Gastrocnemius medialis (tissue), 4 donors: ENCODE data around the gene SCTR. TPM values are rescaled to one million over a fixed set of nuclear protein-coding genes. Genes with fewer than 3 reads are reported as not detected.

Source experiments
- ATAC-seq, 2 donors: fragments of 150-250 bp; one replicate each; pipeline ENCODE4 v1.9.1; 2016
- DNase-seq, 2 donors: peaks; one replicate each; pipeline ENCODE4 v3.0.0-alpha.2; 2019
- H3K27ac ChIP-seq, 4 donors: fragments of 200-600 bp; sonication (generic); 1 replicate in 1 of 4; 2 replicates in 3 of 4; pipeline ENCODE4 v1.5.1; 2016 to 2018; ENCODE audit warnings: mild to moderate bottlenecking in 2 of 4, moderate library complexity in 1 of 4
- H3K27me3 ChIP-seq, 3 donors: fragments of 200-600 bp; sonication (generic) in 2 of 3; 1 replicate in 1 of 3; 2 replicates in 2 of 3; pipeline versions ENCODE4 v1.5.1 to v1.6.0; 2016 to 2019; ENCODE audit warnings: mild to moderate bottlenecking in 1 of 3, moderate library complexity in 1 of 3
- H3K36me3 ChIP-seq, 2 donors: fragments of 200-600 bp; sonication (generic) in 1 of 2; one replicate each; pipeline ENCODE4 v1.5.1; 2017 to 2018
- H3K4me1 ChIP-seq, 2 donors: fragments of 200-600 bp; sonication (generic) in 1 of 2; one replicate each; pipeline ENCODE4 v1.5.1; 2016 to 2017; ENCODE audit warnings: mild to moderate bottlenecking in 2 of 2
- H3K4me3 ChIP-seq, 4 donors: fragments of 200-600 bp; sonication (generic) in 3 of 4; 1 replicate in 1 of 4; 2 replicates in 3 of 4; pipeline ENCODE4 v1.5.1; 2016 to 2019; ENCODE audit warnings: mild to moderate bottlenecking in 2 of 4
- H3K9me3 ChIP-seq, 3 donors: fragments of 200-600 bp; sonication (generic) in 2 of 3; 1 replicate in 1 of 3; 2 replicates in 2 of 3; pipeline ENCODE4 v1.5.1; 2016 to 2019
- POLR2A ChIP-seq, 2 donors: fragments of 450-650 bp; IDR thresholded peaks; one replicate each; pipeline ENCODE4 v1.6.1; 2017; ENCODE audit warnings: antibody characterized with exemption in 2 of 2, mild to moderate bottlenecking in 2 of 2, moderate library complexity in 2 of 2
- in situ Hi-C, 4 donors: fragments of 200-750 bp; cut with MboI; loops; one replicate each; pipeline versions ENCODE4 v1.15.0 to v1.8.0; 2017; ENCODE audit warnings: low sequenced_read_pairs in 4 of 4
- intact Hi-C: fragments of 100-400 bp; cut with DNase I; formaldehyde crosslinking; loops from one replicate; pipeline ENCODE4 v1.15.1; 2023; ENCODE audit warnings: low total_unique reads
- total RNA-seq, 4 donors: library from RNA; depleted of rRNA; stranded (reverse); fragments of >200 nt; gene quantifications; one replicate each; pipeline versions ENCODE4 v1.1.0 to v1.2.3, GENCODE V29; 2016
- TF ChIP-seq, protein P1 (sequence below), 5 experiments: fragments of 450-650 bp in 3 of 5; fragments of 200-600 bp in 2 of 5; sonication (generic) in 2 of 5; IDR thresholded peaks in 4 of 5; conservative IDR thresholded peaks in 1 of 5; 1 replicate in 4 of 5; 2 replicates in 1 of 5; pipeline ENCODE4 v1.5.1; 2016 to 2019; ENCODE audit warnings: antibody characterized with exemption in 5 of 5, mild to moderate bottlenecking in 3 of 5, moderate library complexity in 3 of 5

Gene SCTR
- total RNA-seq, 4 donors from 2014 or later, result not detected

DNA sequence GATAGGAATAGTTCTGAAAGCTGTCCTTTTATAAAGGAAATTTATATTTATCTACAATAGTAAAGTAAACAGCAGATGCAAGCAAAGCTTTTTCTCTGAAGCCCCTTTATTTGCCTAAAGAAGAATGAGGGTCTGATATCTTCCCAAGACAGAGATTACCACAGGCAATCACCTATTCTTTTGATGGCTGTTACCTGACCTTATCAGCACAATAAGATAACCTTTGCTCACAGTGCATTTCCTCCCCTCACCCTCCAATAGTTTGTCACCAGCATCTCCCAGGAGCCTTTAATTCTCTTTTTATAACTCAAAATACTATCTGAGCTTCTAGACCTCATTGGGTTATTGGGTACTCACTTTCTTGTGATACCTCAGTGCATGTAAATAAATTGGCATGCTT, 13.5 kb upstream of the SCTR start:
- intact Hi-C loops, result no loop called here
- H3K9me3 ChIP-seq, result peaks cover 0 to 12% (median 0%) of the 10 kb centered on the region in 3 donors

DNA sequence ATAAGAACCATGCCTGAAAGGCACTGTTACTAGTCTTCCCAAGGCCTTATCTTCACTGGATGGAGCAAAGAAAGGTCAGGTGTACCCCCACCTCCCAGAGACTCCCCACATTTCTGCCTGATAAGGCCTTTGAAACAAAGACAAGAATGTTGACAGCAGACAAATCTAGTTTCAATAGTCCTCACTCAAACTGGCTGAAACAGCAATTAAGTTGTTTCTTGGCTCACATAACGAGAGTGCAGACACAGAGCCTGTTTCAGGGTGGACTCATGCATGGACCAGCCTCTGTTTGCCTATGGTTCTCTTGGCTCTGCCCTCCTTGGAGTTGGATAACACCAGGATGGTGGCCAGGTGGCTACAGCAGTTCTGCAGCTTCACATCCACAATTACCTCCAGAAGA, 12.4 kb upstream of the SCTR start:
- Histone ChIP-seq H3K4me3 (no peak overlapping the region), H3K27ac (no peak overlapping the region), H3K4me1 (no peaks in the 10 kb centered on the region), H3K36me3 (no peaks in the 10 kb centered on the region), H3K27me3 (no peaks in the 10 kb centered on the region), H3K9me3 (peaks cover 0 to 12% (median 0%) of the 10 kb centered on the region in 3 donors)
- ATAC-seq (no peak), DNase-seq (no peak)
- intact Hi-C loops (no loop called here), in situ Hi-C loops (no loop called here)
- TF ChIP-seq, protein P1, sequence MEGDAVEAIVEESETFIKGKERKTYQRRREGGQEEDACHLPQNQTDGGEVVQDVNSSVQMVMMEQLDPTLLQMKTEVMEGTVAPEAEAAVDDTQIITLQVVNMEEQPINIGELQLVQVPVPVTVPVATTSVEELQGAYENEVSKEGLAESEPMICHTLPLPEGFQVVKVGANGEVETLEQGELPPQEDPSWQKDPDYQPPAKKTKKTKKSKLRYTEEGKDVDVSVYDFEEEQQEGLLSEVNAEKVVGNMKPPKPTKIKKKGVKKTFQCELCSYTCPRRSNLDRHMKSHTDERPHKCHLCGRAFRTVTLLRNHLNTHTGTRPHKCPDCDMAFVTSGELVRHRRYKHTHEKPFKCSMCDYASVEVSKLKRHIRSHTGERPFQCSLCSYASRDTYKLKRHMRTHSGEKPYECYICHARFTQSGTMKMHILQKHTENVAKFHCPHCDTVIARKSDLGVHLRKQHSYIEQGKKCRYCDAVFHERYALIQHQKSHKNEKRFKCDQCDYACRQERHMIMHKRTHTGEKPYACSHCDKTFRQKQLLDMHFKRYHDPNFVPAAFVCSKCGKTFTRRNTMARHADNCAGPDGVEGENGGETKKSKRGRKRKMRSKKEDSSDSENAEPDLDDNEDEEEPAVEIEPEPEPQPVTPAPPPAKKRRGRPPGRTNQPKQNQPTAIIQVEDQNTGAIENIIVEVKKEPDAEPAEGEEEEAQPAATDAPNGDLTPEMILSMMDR (IDR thresholded peaks at IDR 0.05 in 4 of 5, conservative IDR thresholded peaks at IDR 0.05 in 1 of 5), result no peak
- TF ChIP-seq POLR2A (IDR thresholded peaks at IDR 0.05), result no peak

More for the DNA sequence above, 13.5 kb upstream of the SCTR start:
- Histone ChIP-seq H3K27ac (no peak overlapping the region), H3K36me3 (no peaks in the 10 kb centered on the region), H3K27me3 (no peaks in the 10 kb centered on the region), H3K4me3 (no peak overlapping the region), H3K4me1 (no peaks in the 10 kb centered on the region)
- no peak for DNase-seq
- in situ Hi-C loops, result no loop called here
- no peak for TF ChIP-seq POLR2A (IDR thresholded peaks at IDR 0.05)
- TF ChIP-seq, protein P1 (IDR thresholded peaks at IDR 0.05 in 4 of 5, conservative IDR thresholded peaks at IDR 0.05 in 1 of 5), result no peak
- no peak for ATAC-seq

DNA sequence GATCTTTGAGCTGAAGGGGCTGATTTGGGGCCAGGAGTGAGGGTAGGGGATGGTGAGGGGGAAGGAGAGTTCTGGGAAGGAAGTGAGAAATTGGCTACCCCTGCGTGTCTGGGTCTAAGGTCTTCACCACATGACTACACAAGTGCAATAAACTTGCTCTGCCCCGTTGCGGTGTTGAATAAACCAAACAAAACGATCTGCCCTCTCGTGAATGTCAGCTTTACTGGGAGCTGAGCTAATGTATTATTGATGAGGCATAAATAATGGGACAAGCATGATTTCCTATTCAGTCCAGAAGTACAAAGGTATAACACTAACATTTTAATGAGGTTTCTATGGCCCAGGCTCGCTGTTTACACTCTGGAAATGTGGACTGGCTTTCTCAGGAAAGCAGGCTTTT, 11.9 kb upstream of the SCTR start:
- no peak overlapping the region for H3K4me3 ChIP-seq
- H3K36me3 ChIP-seq, result no peaks in the 10 kb centered on the region
- DNase-seq (no peak), ATAC-seq (no peak)
- in situ Hi-C loops, result no loop called here
- no peaks in the 10 kb centered on the region for H3K4me1 ChIP-seq
- H3K27ac ChIP-seq, result no peak overlapping the region
- no peak for TF ChIP-seq POLR2A (IDR thresholded peaks at IDR 0.05)
- TF ChIP-seq, protein P1 (IDR thresholded peaks at IDR 0.05 in 4 of 5, conservative IDR thresholded peaks at IDR 0.05 in 1 of 5), result no peak
- H3K27me3 ChIP-seq, result no peaks in the 10 kb centered on the region
- peaks cover 0 to 12% (median 0%) of the 10 kb centered on the region in 3 donors for H3K9me3 ChIP-seq
- intact Hi-C loops, result no loop called here

DNA sequence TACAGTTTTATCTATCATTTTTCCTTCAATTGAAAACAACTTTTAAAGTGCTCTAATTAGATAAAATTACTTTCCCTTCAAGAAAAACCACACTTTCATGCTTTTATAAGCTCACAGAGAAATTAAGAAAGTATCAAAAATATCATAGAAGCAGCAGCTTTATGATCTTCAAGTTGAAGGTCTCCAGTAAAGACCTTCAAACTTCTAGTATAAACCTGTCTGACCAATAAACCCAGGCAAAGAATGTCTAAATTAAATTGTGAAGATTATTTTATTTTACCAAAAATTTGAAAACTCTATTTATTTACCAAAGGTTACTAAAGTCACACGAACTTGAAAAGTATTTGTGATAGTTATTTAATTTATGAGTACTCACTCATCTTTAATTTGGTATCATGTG, 9.3 kb upstream of the SCTR start:
- DNase-seq (no peak), ATAC-seq (no peak)
- intact Hi-C loops, result no loop called here
- in situ Hi-C loops, result no loop called here
- TF ChIP-seq, protein P1 (IDR thresholded peaks at IDR 0.05 in 4 of 5, conservative IDR thresholded peaks at IDR 0.05 in 1 of 5), result no peak
- no peak for TF ChIP-seq POLR2A (IDR thresholded peaks at IDR 0.05)
- H3K4me1 ChIP-seq, result no peaks in the 10 kb centered on the region
- no peaks in the 10 kb centered on the region for H3K27me3 ChIP-seq
- no peak overlapping the region for H3K4me3 ChIP-seq
- peaks cover 0 to 12% (median 0%) of the 10 kb centered on the region in 3 donors for H3K9me3 ChIP-seq
- H3K36me3 ChIP-seq, result no peaks in the 10 kb centered on the region
- H3K27ac ChIP-seq, result no peak overlapping the region

DNA sequence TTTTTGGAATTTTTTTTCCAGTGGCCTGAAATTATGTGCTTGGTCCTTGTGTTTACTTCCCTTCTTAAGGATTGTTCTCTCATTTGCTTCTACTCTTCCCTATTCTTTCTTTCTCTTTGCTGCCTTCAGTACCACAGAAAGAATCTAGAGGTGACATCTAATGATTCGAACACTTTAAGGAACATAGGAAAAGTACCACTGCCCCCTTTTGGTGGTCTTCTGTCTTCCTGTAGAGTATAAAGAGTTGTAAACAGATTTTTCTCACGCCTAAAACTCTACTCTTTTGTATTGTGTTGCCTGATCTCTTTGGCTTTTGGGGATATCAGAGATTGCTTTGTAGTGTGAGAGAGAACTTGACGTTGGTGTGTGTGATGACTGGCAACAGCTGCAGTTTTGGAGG, 7.0 kb upstream of the SCTR start:
- in situ Hi-C loops, result no loop called here
- H3K27me3 ChIP-seq, result peaks cover 0 to under 1% (median 0%) of the 10 kb centered on the region in 3 donors
- ATAC-seq (no peak), DNase-seq (no peak)
- peaks cover 0 to 12% (median 0%) of the 10 kb centered on the region in 3 donors for H3K9me3 ChIP-seq
- intact Hi-C loops, result no loop called here
- H3K36me3 ChIP-seq, result no peaks in the 10 kb centered on the region
- TF ChIP-seq POLR2A (IDR thresholded peaks at IDR 0.05), result no peak
- TF ChIP-seq, protein P1 (IDR thresholded peaks at IDR 0.05 in 4 of 5, conservative IDR thresholded peaks at IDR 0.05 in 1 of 5), result no peak
- H3K4me3 ChIP-seq, result no peak overlapping the region
- H3K27ac ChIP-seq, result no peak overlapping the region
- H3K4me1 ChIP-seq, result no peaks in the 10 kb centered on the region
